ENCODE data around the gene CYP2W1.

GRCh38 chr7:1009747-1010146, 26.8 kb downstream of the CYP2W1 start:
- no peak for TF ChIP-seq POLR2AphosphoS5 (IDR thresholded peaks at IDR 0.05; ENCODE audit: borderline replicate concordance, low read depth, low read length)
- no peak for TF ChIP-seq EZH2 (IDR thresholded peaks at IDR 0.05)

Data from SK-N-MC (cell line).